Caki2 (cell line): Measurements from ENCODE around the gene C16orf82. TPM values are rescaled to one million over a fixed set of nuclear protein-coding genes. Genes with fewer than 3 reads are reported as not detected.

Experiments used
- DNase-seq: peaks from one replicate; pipeline ENCODE4 v3.0.0-alpha.2; 2015; ENCODE audit warnings: low read depth
- in situ Hi-C: cut with HindIII; loops from 2 replicates; pipeline ENCODE4 v1.10.0; 2016; ENCODE audit warnings: low sequenced_read_pairs, low pct_unique_long_range_greater_than_20kb, mixed read lengths
- total RNA-seq: library from RNA; depleted of rRNA; stranded (reverse); fragments of >200 nt; shearing (Covaris generic); gene quantifications from 2 replicates; pipeline ENCODE4 v1.2.3, GENCODE V29; 2014; ENCODE audit warnings: low replicate concordance; rRNA removed

C16orf82 gene
- not detected in 2 replicates for total RNA-seq

DNA sequence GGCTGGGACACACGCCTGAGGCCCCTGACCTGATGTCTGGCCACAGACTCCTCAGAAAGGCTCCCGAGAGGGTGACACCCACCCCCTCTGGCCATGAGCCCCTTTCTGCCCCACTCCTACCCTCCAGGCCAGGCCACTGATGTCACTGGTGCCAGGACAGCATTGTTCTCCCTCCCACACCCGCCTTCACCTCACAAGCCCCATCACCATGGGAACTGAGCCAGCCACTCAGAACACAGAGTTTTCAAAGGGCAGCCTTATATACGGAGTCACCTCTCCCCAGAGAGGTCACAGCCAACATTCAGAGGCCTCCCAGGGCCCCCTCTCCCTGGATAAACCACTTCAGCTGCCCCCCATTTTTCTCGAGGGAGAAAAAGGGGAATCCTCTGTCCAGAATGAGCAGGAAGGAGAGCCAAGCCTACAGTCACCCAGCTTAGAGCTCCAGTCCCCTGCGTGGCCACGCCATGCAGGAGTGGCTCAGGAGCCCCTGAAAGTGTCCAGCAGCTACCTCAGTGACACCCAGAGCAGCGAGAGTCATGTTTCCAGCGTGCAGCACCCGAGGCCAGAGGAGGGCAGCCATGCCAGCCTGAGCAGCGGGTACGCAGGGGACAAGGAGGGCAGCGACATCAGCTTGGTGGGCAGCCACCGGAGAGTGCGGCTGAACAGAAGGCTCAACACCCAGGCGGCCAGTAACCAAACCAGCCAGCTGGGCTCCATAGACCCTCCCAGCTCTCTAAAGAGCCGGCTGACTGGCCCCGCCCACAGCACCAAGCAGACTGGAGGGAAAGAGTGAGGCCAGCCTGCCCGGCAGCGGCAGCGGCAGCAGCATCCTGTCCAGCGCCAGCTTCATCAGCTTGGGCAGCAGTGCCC is at the start of gene C16orf82:
Gene C16orf82 (plus strand): TSS at position 260 of the 870 bp plus-strand sequence.
- DNase-seq: no peak
- in situ Hi-C loops: no loop called here

- DNase-seq: no peak
- in situ Hi-C loops: no loop called here
These were observed 46.7 kb upstream of the C16orf82 start for GRCh38 chr16:27020031-27020430.

DNA sequence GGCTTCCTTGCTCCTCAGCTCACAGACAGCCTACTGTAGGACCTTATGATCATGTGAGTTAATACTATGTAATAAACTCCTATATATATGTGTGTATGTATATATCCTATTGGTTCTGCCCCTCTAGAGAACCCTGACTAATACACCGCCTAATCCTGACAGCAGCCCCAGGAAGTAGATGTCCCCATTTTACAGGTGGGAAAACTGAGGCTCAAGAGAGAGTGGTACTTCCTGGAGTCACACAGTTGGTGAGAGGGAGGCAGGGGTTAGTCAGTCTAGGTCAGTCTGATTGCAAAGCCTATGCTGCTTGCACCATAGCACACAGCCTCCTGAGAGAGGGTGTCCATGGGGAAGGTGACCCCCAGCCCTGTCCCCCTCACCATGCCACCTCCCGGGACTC is 42.7 kb upstream of the C16orf82 start:
- in situ Hi-C loops: no loop called here
- no peak for DNase-seq

DNA sequence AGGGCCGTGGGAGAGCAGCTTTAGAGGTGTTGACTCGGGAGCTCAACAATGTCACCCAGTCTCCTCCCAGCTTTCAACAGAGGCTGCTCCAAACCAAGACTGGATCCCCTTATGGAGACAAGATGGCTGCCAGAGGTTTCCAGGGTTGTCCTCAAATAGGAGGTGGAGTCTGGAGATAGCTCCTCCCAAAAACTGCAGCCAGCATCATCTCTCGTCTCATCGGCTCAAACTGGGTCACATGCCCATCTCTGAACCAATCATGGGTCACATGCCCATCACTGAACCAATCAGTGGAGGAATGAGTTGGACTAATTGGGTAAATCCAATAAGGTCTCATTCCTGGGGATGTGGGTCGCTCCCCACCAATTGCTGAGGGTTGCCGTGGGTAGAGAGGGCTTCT is 41.1 kb upstream of the C16orf82 start:
- in situ Hi-C loops: no loop called here
- no peak for DNase-seq

DNA sequence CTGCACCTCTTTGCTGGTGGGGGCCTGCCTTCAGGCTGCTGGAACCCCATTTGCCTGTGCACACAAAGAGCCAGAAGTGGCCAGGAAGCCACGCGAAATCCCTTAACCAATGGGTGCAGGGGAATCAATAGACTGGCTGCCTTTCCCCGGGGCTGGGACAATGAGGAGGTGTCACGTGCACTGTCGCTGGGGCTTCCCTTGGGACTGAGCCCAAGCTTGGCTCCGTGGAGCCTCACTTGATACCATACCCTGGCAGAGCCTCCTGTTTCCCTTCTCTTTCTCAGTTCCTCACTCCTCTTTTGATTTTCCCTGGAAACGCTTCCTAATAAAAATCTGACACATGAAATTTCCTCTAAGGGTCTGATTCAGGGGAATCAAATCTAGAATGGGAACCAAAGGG is 38.8 kb upstream of the C16orf82 start:
- no peak for DNase-seq
- in situ Hi-C loops: no loop called here

- in situ Hi-C loops: no loop called here
These were observed 38.1 kb upstream of the C16orf82 start for GRCh38 chr16:27028591-27029110.

DNA sequence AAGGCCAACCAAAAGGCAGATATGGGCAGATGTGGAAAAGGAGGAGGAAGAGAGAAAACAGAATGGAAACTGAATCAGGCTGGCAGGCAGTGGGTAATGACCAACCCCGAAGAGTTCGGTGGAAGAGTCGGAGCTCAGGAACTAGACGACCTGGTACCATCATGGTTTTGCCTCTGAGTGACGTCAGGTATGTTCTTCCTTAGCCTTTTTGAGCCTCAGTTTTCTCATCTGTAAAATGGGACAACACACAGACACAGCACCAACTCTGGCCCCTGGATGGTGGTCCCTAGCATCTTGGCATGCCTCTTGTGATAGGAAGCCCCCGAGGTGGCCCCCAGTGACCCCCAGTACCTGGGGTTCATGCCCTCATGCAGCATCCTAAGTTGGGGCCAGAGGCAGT is 37.2 kb upstream of the C16orf82 start:
- in situ Hi-C loops: no loop called here
- DNase-seq: no peak

More at GRCh38 chr16:27028591-27029110, 38.1 kb upstream of the C16orf82 start:
- DNase-seq: no peak

DNA sequence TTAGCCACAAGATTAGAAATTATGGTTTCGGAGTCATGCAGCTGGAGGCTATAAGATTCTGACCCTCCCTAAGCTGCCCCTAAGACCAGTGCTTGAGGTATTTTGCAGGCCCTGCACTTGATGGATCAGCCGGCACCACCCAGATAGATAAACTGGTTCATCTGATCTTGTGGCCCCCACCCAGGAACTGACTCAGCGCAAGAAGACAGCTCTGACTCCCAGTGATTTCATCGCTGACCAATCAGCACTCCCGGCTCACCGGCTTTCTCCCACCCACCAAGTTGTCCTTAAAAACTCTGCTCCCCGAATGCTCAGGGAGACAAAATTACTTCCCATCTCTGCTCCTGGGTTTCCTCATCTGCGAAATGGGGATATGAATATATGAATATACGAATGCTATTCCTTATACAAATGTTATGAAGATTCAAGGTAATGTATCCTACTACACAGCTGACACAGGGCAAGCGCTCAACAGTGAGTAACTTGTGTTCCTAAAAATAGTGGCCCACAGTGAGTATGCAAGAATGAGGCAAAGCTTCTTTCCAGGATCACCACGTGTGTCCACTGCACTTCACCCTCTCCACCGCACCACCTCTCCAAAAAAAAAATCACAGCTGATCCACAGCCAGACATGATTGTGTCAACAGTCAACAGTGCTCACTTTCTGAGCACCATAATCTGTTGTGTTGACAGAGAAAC is 33.3 kb upstream of the C16orf82 start:
- DNase-seq: no peak
- in situ Hi-C loops: no loop called here

- in situ Hi-C loops: no loop called here
- DNase-seq: no peak
These were observed 26.0 kb upstream of the C16orf82 start for GRCh38 chr16:27040732-27041131.

DNA sequence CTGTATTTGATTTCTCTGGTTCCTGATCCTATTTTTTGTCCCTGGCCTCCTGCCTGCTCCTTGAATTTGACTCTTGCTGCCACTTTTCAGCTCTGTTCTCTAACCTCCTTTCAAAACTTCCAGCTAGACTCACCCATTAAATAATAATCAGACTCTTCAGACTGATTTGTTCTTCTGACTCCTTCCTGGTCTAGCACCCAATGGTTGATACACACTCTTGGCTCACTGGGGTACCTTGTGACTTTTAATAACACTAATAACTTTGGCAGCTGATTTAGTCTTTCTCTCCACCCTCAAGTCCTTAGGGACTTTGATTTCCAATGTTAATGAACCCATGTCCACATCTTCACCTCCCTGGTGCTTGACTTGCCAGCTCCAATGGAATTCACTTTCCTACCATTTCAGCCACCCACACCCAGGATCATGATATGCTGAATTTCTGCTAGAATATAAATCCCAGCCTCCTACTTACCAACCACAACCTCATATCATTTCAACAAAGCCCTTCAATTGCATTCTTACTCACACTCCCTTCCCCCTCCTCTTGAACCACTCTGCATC is 19.7 kb upstream of the C16orf82 start:
- in situ Hi-C loops: no loop called here
- no peak for DNase-seq

GRCh38 chr16:27048316-27048715 is 18.4 kb upstream of the C16orf82 start:
- in situ Hi-C loops: no loop called here
- DNase-seq: no peak

DNA sequence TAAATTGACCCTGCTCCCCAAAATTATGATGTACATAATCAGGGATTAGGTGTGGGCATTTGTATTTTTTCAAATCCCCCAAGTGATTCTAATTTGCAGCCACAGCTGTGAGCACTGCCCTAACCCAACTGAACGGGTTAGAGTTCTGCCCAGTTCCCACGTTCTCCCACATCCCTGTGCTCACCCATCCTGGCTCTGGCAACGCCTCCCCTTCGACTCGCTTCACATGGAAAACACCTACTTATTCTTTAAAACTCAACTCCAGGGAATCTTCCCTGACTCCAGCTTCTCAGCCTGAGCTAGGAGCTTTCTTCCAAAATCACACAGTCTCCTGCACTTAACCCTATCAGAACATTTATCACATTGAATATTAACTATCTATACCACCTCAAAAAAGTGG is 17.6 kb upstream of the C16orf82 start:
- in situ Hi-C loops: no loop called here
- DNase-seq: no peak

DNA sequence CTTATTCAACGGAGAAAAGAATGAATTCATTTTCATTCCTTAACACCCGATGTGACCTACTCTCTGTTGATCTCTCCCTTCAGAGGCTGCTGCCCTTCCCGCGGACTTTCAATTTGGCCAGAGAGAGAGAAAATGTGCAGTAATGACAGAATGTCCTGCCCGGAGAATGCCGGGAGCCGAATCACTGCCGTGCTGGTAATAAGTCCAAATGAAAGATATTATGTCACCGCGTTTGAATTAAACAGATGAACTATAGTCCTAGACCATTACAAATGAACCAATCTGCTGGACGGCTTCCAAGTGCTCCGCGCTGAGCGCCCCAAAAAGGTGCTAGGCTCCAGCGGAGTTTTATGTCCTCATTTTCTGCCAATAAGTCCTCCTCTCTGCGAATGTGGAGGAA is 14.7 kb upstream of the C16orf82 start:
- in situ Hi-C loops: no loop called here
- DNase-seq: no peak

GRCh38 chr16:27053996-27054395 is 12.7 kb upstream of the C16orf82 start:
- in situ Hi-C loops: no loop called here
- no peak for DNase-seq

GRCh38 chr16:27058299-27058698 is 8.4 kb upstream of the C16orf82 start:
- no peak for DNase-seq
- in situ Hi-C loops: no loop called here

- DNase-seq: no peak
- in situ Hi-C loops: no loop called here
These were observed 4.0 kb downstream of the C16orf82 start for GRCh38 chr16:27070776-27071175.

DNA sequence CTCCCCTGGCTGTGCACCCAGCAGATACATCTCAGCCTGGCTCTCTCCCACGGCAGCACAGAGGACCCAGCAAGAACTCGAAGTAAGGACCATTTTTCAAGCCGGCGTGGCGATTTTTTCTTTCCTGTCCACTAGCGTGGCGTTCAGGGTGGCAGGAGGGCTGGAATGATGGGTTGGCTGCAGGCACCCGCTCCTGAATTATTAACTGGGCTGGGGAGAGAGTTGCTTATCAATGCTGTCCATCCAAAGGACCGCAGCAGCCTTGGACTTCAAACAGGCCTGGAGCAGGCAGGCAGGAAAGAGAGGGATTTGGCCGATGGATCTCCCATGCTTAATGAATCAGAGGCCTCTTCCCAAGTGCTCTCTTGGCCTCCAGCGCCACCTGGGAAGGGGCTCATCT is 7.0 kb downstream of the C16orf82 start:
- in situ Hi-C loops: no loop called here
- no peak for DNase-seq

DNA sequence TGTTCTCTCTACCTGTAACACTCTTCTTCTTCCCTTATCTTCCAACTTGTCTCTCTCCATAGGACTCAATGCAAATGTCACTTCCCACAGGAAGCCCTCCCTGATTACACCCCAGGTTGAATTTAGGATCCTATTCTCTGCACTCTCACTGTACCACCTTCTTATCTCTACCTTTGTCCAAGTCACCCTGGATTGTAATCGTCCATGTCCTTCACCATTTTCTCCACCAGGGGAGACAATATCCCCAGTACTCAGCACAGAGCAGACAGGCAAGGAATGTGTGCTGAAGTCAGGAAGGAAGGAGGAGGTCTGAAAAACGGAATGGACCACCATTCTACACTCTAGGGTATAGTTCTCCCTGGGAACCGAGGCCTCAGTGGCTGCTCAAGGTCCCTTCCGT is 14.2 kb downstream of the C16orf82 start:
- in situ Hi-C loops: no loop called here
- no peak for DNase-seq

GRCh38 chr16:27083861-27084261 is 17.1 kb downstream of the C16orf82 start:
- no peak for DNase-seq

More at GRCh38 chr16:27083861-27084261, 17.1 kb downstream of the C16orf82 start:
- in situ Hi-C loops: no loop called here
